ENCODE results near the gene LRRC27.

GRCh38 chr10:132336919-132337407 lies 5.0 kb downstream of the LRRC27 start:
- TF ChIP-seq CTCF (IDR thresholded peaks at IDR 0.05; ENCODE audit: low read depth, low read length) (no peak), EZH2phosphoT487 (IDR thresholded peaks at IDR 0.05; ENCODE audit: low read depth) (no peak)

All from OCI-LY3 (cell line).